ENCODE results near the gene ATAD3B. TPM values are rescaled to one million over a fixed set of nuclear protein-coding genes. Genes with fewer than 3 reads are reported as not detected.
A peak's percentile ranks its signal among the peaks of the same experiment; 100 is the strongest.

Gene ATAD3B
- polyA plus RNA-seq, 1 donor from 2014 or later, result 57.2 TPM

DNA sequence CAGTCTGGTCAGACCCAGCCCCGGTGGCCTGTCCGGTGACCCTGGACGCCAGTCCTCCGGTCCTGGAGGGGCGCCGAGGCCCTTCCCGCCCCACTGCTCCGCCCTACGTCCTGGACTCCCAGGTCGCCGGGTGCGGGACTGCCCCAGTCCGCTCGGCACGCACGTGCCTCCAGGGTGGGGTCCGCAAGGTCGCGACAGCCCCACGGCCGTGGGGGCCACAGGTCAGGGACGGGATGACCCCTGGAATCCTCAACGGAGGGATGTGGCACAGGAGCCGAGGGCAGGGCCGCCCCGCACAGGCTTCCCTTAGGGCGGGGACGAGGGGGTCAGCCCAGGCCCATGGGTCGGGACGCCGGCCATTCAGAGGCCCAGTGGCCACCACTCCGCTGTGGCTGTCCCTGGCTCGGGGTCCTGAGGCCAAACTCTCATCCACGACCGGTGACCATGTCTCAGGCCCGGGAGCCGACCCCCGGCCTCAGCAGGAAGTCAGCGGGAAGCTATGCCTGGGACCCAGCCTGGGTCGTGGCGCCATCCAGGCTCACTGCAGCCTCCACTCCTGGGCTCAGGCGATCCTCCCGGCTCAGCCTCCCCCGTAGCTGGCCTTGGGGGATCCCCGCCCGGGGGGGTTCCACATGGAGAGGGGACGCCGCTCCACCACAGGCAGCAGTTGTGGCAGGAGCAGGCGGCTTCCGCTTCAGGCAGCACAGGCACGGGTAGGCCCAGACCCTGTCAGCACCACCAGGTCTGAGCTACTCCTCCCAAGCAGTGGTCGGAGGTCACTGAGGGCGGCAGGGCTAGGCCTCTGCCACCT lies 69.5 kb downstream of the ATAD3B start:
- Histone ChIP-seq H3K27ac (ENCODE audit: low read length) (no peak overlapping the region), H3K4me2 (ENCODE audit: low read length) (no peak overlapping the region), H3K9me3 (ENCODE audit: low read length) (no peaks in the 10 kb centered on the region), H3K9ac (ENCODE audit: low read length) (peak overlapping the region; percentile 77), H3F3A (ENCODE audit: insufficient read depth, low read length, poor library complexity, severe bottlenecking) (no peaks in the 10 kb centered on the region), H3K4me3 (ENCODE audit: low read length) (peak overlapping the region; percentile 87), H3K27me3 (ENCODE audit: insufficient read depth, low read depth, low read length) (no peaks in the 10 kb centered on the region), H3K36me3 (ENCODE audit: insufficient read depth, low read length) (peaks cover 5% of the 10 kb centered on the region), H4K20me1 (ENCODE audit: insufficient read depth) (no peaks in the 10 kb centered on the region), H3K79me2 (replicated peaks; ENCODE audit: insufficient read depth, low read length) (no peaks in the 10 kb centered on the region), H3K9me2 (ENCODE audit: insufficient read depth, low read length) (no peaks in the 10 kb centered on the region), H2AFZ (ENCODE audit: low read depth, low read length) (no peak overlapping the region)
- TF ChIP-seq, protein P1, sequence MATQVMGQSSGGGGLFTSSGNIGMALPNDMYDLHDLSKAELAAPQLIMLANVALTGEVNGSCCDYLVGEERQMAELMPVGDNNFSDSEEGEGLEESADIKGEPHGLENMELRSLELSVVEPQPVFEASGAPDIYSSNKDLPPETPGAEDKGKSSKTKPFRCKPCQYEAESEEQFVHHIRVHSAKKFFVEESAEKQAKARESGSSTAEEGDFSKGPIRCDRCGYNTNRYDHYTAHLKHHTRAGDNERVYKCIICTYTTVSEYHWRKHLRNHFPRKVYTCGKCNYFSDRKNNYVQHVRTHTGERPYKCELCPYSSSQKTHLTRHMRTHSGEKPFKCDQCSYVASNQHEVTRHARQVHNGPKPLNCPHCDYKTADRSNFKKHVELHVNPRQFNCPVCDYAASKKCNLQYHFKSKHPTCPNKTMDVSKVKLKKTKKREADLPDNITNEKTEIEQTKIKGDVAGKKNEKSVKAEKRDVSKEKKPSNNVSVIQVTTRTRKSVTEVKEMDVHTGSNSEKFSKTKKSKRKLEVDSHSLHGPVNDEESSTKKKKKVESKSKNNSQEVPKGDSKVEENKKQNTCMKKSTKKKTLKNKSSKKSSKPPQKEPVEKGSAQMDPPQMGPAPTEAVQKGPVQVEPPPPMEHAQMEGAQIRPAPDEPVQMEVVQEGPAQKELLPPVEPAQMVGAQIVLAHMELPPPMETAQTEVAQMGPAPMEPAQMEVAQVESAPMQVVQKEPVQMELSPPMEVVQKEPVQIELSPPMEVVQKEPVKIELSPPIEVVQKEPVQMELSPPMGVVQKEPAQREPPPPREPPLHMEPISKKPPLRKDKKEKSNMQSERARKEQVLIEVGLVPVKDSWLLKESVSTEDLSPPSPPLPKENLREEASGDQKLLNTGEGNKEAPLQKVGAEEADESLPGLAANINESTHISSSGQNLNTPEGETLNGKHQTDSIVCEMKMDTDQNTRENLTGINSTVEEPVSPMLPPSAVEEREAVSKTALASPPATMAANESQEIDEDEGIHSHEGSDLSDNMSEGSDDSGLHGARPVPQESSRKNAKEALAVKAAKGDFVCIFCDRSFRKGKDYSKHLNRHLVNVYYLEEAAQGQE (IDR thresholded peaks at IDR 0.05; ENCODE audit: borderline replicate concordance), result no peak
- TF ChIP-seq POLR2AphosphoS5 (IDR thresholded peaks at IDR 0.05) (no peak), RAD21 (conservative IDR thresholded peaks at IDR 0.05) (no peak), TAF1 (IDR thresholded peaks at IDR 0.05; ENCODE audit: low read depth) (no peak), EP300 (conservative IDR thresholded peaks at IDR 0.05; ENCODE audit: poor library complexity, severe bottlenecking) (no peak), EZH2 (IDR thresholded peaks at IDR 0.05; ENCODE audit: borderline replicate concordance, insufficient read depth, low read length, poor library complexity, severe bottlenecking) (no peak), SMC3 (conservative IDR thresholded peaks at IDR 0.05; ENCODE audit: poor library complexity) (no peak), MXI1 (conservative IDR thresholded peaks at IDR 0.05; ENCODE audit: poor library complexity, severe bottlenecking) (no peak)
- TF ChIP-seq, protein P2, sequence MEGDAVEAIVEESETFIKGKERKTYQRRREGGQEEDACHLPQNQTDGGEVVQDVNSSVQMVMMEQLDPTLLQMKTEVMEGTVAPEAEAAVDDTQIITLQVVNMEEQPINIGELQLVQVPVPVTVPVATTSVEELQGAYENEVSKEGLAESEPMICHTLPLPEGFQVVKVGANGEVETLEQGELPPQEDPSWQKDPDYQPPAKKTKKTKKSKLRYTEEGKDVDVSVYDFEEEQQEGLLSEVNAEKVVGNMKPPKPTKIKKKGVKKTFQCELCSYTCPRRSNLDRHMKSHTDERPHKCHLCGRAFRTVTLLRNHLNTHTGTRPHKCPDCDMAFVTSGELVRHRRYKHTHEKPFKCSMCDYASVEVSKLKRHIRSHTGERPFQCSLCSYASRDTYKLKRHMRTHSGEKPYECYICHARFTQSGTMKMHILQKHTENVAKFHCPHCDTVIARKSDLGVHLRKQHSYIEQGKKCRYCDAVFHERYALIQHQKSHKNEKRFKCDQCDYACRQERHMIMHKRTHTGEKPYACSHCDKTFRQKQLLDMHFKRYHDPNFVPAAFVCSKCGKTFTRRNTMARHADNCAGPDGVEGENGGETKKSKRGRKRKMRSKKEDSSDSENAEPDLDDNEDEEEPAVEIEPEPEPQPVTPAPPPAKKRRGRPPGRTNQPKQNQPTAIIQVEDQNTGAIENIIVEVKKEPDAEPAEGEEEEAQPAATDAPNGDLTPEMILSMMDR (IDR thresholded peaks at IDR 0.05; ENCODE audit: poor library complexity, severe bottlenecking), result no peak

DNA sequence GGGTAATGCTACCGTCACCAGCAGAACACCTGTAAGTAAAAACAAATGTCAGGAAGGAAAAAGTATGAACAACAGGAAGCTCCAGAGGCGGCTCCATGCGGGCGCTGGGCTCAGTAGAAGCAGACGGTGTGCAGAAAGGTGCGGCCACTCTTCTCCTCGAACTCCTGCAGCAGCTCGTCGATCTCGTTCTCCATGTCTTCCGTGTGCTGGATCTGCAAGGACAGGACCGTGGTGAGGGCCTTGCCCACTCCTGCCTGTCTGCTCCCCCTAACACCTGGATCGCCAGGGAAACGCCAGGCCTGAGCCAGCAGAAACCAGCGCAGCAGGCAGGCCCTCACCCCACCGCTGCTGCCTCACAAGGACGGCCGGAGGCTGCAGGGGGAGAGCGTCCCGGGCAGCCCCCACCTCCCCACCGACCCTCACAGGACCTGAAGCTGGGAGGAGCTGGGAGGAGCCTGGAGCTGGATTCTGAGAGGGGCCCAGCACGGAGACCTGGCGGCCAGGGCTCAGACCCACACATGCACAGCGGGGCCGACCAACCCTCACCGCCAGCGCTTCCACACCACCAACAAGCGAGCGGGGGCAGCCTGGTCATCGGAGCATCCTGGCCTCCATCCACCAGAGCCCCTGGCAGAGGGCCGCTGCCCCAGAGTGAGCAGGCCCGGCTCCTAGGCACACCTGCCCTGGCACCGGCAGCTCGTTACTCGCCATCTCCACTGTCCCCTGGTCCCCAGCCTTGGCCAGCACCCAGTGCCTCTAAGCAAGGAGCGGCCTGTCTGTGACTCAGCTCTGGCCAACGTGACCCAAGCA lies 70.6 kb downstream of the ATAD3B start:
- Histone ChIP-seq H3K36me3 (ENCODE audit: insufficient read depth, low read length) (peaks cover 5% of the 10 kb centered on the region), H3K4me3 (ENCODE audit: low read length) (no peak overlapping the region), H3F3A (ENCODE audit: insufficient read depth, low read length, poor library complexity, severe bottlenecking) (no peaks in the 10 kb centered on the region), H2AFZ (ENCODE audit: low read depth, low read length) (no peak overlapping the region), H3K27me3 (ENCODE audit: insufficient read depth, low read depth, low read length) (no peaks in the 10 kb centered on the region), H3K4me2 (ENCODE audit: low read length) (no peak overlapping the region), H4K20me1 (ENCODE audit: insufficient read depth) (no peaks in the 10 kb centered on the region), H3K79me2 (replicated peaks; ENCODE audit: insufficient read depth, low read length) (no peaks in the 10 kb centered on the region), H3K9me2 (ENCODE audit: insufficient read depth, low read length) (no peaks in the 10 kb centered on the region), H3K9me3 (ENCODE audit: low read length) (no peaks in the 10 kb centered on the region), H3K9ac (ENCODE audit: low read length) (no peak overlapping the region), H3K27ac (ENCODE audit: low read length) (no peak overlapping the region)
- TF ChIP-seq, protein P2 (IDR thresholded peaks at IDR 0.05; ENCODE audit: poor library complexity, severe bottlenecking), result no peak
- TF ChIP-seq TAF1 (IDR thresholded peaks at IDR 0.05; ENCODE audit: low read depth) (no peak), EP300 (conservative IDR thresholded peaks at IDR 0.05; ENCODE audit: poor library complexity, severe bottlenecking) (no peak), POLR2AphosphoS5 (IDR thresholded peaks at IDR 0.05) (no peak), RAD21 (conservative IDR thresholded peaks at IDR 0.05) (no peak), EZH2 (IDR thresholded peaks at IDR 0.05; ENCODE audit: borderline replicate concordance, insufficient read depth, low read length, poor library complexity, severe bottlenecking) (no peak), MXI1 (conservative IDR thresholded peaks at IDR 0.05; ENCODE audit: poor library complexity, severe bottlenecking) (no peak)
- TF ChIP-seq, protein P1 (IDR thresholded peaks at IDR 0.05; ENCODE audit: borderline replicate concordance), result no peak
